KMS-11 (cell line): ENCODE results near the gene PRRT1.
"Not testable (repeated sequence)": the region's sequence is repeated elsewhere in the genome, so short reads cannot be mapped to it uniquely, and the experiment has no call there.

Experiments
- H2AFZ ChIP-seq: fragments of 200-600 bp; sonication (generic); 2 replicates; pipeline ENCODE4 v1.6.1; 2016; ENCODE audit warnings: antibody characterized with exemption, mixed run types, low read depth
- H3K27ac ChIP-seq: fragments of 200-600 bp; sonication (generic); 2 replicates; pipeline ENCODE4 v1.6.1; 2016; ENCODE audit warnings: mild to moderate bottlenecking, mixed run types
- H3K27me3 ChIP-seq: fragments of 200-600 bp; sonication (generic); 2 replicates; pipeline ENCODE4 v1.6.1; 2017; ENCODE audit warnings: mild to moderate bottlenecking, low read depth, mixed run types, moderate library complexity; ENCODE audit not compliant: insufficient read depth
- H3K36me3 ChIP-seq: fragments of 200-600 bp; sonication (generic); 2 replicates; pipeline ENCODE4 v1.6.1; 2017; ENCODE audit warnings: mild to moderate bottlenecking, mixed run types; ENCODE audit not compliant: insufficient read depth
- H3K4me1 ChIP-seq: fragments of 200-600 bp; sonication (generic); 2 replicates; pipeline ENCODE4 v1.6.1; 2016; ENCODE audit warnings: mild to moderate bottlenecking, low read depth, mixed run types; ENCODE audit not compliant: poor library complexity, severe bottlenecking
- H3K4me2 ChIP-seq: fragments of 200-600 bp; sonication (generic); 2 replicates; pipeline ENCODE4 v1.7.0; 2016; ENCODE audit warnings: mild to moderate bottlenecking, mixed run types
- H3K4me3 ChIP-seq: fragments of 200-600 bp; sonication (generic); IDR thresholded peaks from 2 replicates; pipeline ENCODE4 v1.6.1; 2017; ENCODE audit warnings: low read depth, low read length, mixed read lengths; ENCODE audit not compliant: insufficient read depth
- H3K79me2 ChIP-seq: fragments of 200-600 bp; sonication (generic); 2 replicates; pipeline ENCODE4 v1.6.1; 2016; ENCODE audit warnings: low read depth, mixed run types; ENCODE audit not compliant: insufficient read depth
- H3K9ac ChIP-seq: fragments of 200-600 bp; sonication (generic); 2 replicates; pipeline ENCODE4 v1.6.1; 2016; ENCODE audit warnings: mild to moderate bottlenecking, mixed run types
- H4K20me1 ChIP-seq: fragments of 200-600 bp; sonication (generic); 2 replicates; pipeline ENCODE4 v1.6.1; 2016; ENCODE audit warnings: mild to moderate bottlenecking, mixed run types; ENCODE audit not compliant: insufficient read depth
- CTCF ChIP-seq: fragments of 200-600 bp; sonication (generic); conservative IDR thresholded peaks from 2 replicates; pipeline ENCODE4 v1.6.1; 2017; ENCODE audit warnings: low read depth, mild to moderate bottlenecking, antibody characterized with exemption, low read length, moderate library complexity, mixed read lengths

The PRRT1 gene

GRCh38 chr6:32188381-32189068, 36.8 kb upstream of the PRRT1 start:
- H3K79me2 ChIP-seq, result peaks cover 11% of the 10 kb centered on the region
- no peaks in the 10 kb centered on the region for H3K27me3 ChIP-seq
- TF ChIP-seq CTCF, result no peak
- H3K27ac ChIP-seq, result no peak overlapping the region
- no peak overlapping the region for H2AFZ ChIP-seq
- H3K4me2 ChIP-seq, result peak overlapping the region; percentile 88
- peaks cover 36% of the 10 kb centered on the region for H3K4me1 ChIP-seq
- H3K4me3 ChIP-seq, result no peak overlapping the region
- peak overlapping the region; percentile 73; the same call in 1 of the 2 replicates for H3K9ac ChIP-seq
- H3K36me3 ChIP-seq, result no peaks in the 10 kb centered on the region
- no peaks in the 10 kb centered on the region for H4K20me1 ChIP-seq

GRCh38 chr6:32187725-32188380, 36.1 kb upstream of the PRRT1 start:
- H2AFZ ChIP-seq, H3K27ac ChIP-seq, H4K20me1 ChIP-seq, H3K36me3 ChIP-seq, H3K27me3 ChIP-seq, H3K9ac ChIP-seq, H3K4me2 ChIP-seq, H3K4me3 ChIP-seq: not testable (repeated sequence)
- Histone ChIP-seq H3K4me1 (peaks cover 30% of the 10 kb centered on the region), H3K79me2 (peaks cover 11% of the 10 kb centered on the region)

- H3K4me1 ChIP-seq, result peaks cover 23% of the 10 kb centered on the region
- H3K79me2 ChIP-seq, result peaks cover 11% of the 10 kb centered on the region
- H4K20me1 ChIP-seq, result no peaks in the 10 kb centered on the region
- no peak overlapping the region for H2AFZ ChIP-seq
- no peak overlapping the region for H3K4me2 ChIP-seq
- no peak overlapping the region for H3K27ac ChIP-seq
- TF ChIP-seq CTCF, result no peak
- H3K9ac ChIP-seq, result no peak overlapping the region
- H3K27me3 ChIP-seq, result no peaks in the 10 kb centered on the region
- H3K36me3 ChIP-seq, result no peaks in the 10 kb centered on the region
- H3K4me3 ChIP-seq, result no peak overlapping the region
Measured at GRCh38 chr6:32187009-32187709, 35.4 kb upstream of the PRRT1 start.

- H2AFZ ChIP-seq, H3K27me3 ChIP-seq, H4K20me1 ChIP-seq, H3K36me3 ChIP-seq, H3K4me3 ChIP-seq, H3K4me2 ChIP-seq, H3K9ac ChIP-seq, H3K27ac ChIP-seq: not testable (repeated sequence)
- Histone ChIP-seq H3K4me1 (peaks cover 15% of the 10 kb centered on the region), H3K79me2 (peaks cover 11% of the 10 kb centered on the region)
Measured at GRCh38 chr6:32186151-32186840, 34.6 kb upstream of the PRRT1 start.

- peaks cover 11% of the 10 kb centered on the region for H3K79me2 ChIP-seq
- H2AFZ ChIP-seq, H3K9ac ChIP-seq, H3K27ac ChIP-seq, H4K20me1 ChIP-seq, H3K36me3 ChIP-seq, H3K4me2 ChIP-seq, H3K4me3 ChIP-seq, H3K27me3 ChIP-seq, H3K4me1 ChIP-seq: not testable (repeated sequence)
Measured at GRCh38 chr6:32185681-32186131, 34.0 kb upstream of the PRRT1 start.
